H1 (cell line): ENCODE measurements around the gene TMIGD1.

Experiments
- ASH2L ChIP-seq: fragments of 200-600, 300-600 bp; sonication (generic); IDR thresholded peaks from one replicate; pipeline ENCODE4 v1.7.1; 2017; ENCODE audit warnings: low read length
- ATF2 ChIP-seq: IDR thresholded peaks from 2 replicates; pipeline ENCODE4 v1.6.1; 2012; ENCODE audit warnings: low read length, inconsistent platforms
- BRCA1 ChIP-seq: IDR thresholded peaks from 2 replicates; pipeline ENCODE4 v1.6.1; 2012; ENCODE audit warnings: low read depth, low read length, improper control_type of control experiment
- CHD7 ChIP-seq: fragments of 300-600 bp; sonication (generic); IDR thresholded peaks from 2 replicates; pipeline ENCODE4 v1.7.1; 2012; ENCODE audit warnings: low read length, moderate library complexity, mild to moderate bottlenecking, inconsistent platforms; ENCODE audit not compliant: insufficient replicate concordance
- CTCF ChIP-seq, 3 experiments: IDR thresholded peaks; 1 replicate in 2 of 3; 2 replicates in 1 of 3; pipeline versions ENCODE4 v1.5.1 to v1.6.1; 2011; ENCODE audit warnings: low read length in 3 of 3, mild to moderate bottlenecking in 3 of 3, inconsistent platforms in 2 of 3, low read depth in 1 of 3, moderate library complexity in 1 of 3; ENCODE audit not compliant: insufficient read depth in 1 of 3; ENCODE audit errors: control extremely low read depth in 1 of 3
- EP300 ChIP-seq, 2 experiments: IDR thresholded peaks; 1 replicate in 1 of 2; 2 replicates in 1 of 2; pipeline ENCODE4 v1.6.1; 2011 to 2012; ENCODE audit warnings: low read depth in 2 of 2, low read length in 2 of 2, mild to moderate bottlenecking in 2 of 2, borderline replicate concordance in 1 of 2, inconsistent platforms in 1 of 2, moderate library complexity in 1 of 2
- EZH2 ChIP-seq: fragments of 200-600 bp; sonication (generic); IDR thresholded peaks from 2 replicates; pipeline ENCODE4 v1.7.1; 2012; ENCODE audit warnings: low read depth, mild to moderate bottlenecking, moderate library complexity, low read length, inconsistent platforms; ENCODE audit not compliant: severe bottlenecking
- JUN ChIP-seq: IDR thresholded peaks from 2 replicates; pipeline ENCODE4 v1.6.1; 2011; ENCODE audit warnings: low read depth, mild to moderate bottlenecking, improper control_type of control experiment, low read length
- MAFK ChIP-seq: IDR thresholded peaks from 2 replicates; pipeline ENCODE4 v1.6.1; 2012; ENCODE audit warnings: low read depth, mild to moderate bottlenecking, improper control_type of control experiment, low read length
- MAX ChIP-seq: IDR thresholded peaks from 2 replicates; pipeline ENCODE4 v1.6.1; 2012; ENCODE audit warnings: inconsistent platforms
- POLR2AphosphoS5 ChIP-seq: IDR thresholded peaks from 2 replicates; pipeline ENCODE4 v1.6.1; 2011; ENCODE audit warnings: low read depth, low read length
- RBBP5 ChIP-seq: IDR thresholded peaks from 2 replicates; pipeline ENCODE4 v1.7.1; 2012; ENCODE audit warnings: low read depth, mild to moderate bottlenecking, inconsistent platforms, low read length, moderate library complexity, borderline replicate concordance
- YY1 ChIP-seq: IDR thresholded peaks from 2 replicates; pipeline ENCODE4 v1.6.1; 2011; ENCODE audit warnings: low read depth, mild to moderate bottlenecking, low read length

- TF ChIP-seq POLR2AphosphoS5 (no peak), EZH2 (no peak), ASH2L (no peak), YY1 (no peak), MAX (no peak), ATF2 (no peak), RBBP5 (no peak), CTCF (IDR thresholded peaks at IDR 0.05; ENCODE audit: control extremely low read depth in 1 of 3, insufficient read depth in 1 of 3, low read depth in 1 of 3, low read length in 3 of 3) (no peak), JUN (no peak), MAFK (no peak), CHD7 (no peak), BRCA1 (no peak), EP300 (IDR thresholded peaks at IDR 0.05; ENCODE audit: borderline replicate concordance in 1 of 2, low read depth in 2 of 2, low read length in 2 of 2) (no peak)
Observed at GRCh38 chr17:30377574-30378240, 43.9 kb upstream of the TMIGD1 start.
